ENCODE measurements around the gene PLP2.
A peak's percentile ranks its signal among the peaks of the same experiment; 100 is the strongest.

PLP2 gene

GRCh38 chrX:49186125-49187027 lies 14.7 kb downstream of the PLP2 start, which contains the start of gene PRICKLE3:
PRICKLE3 (minus strand) TSS chrX:49186373; CDS start chrX:49186297, 76 bp downstream.
- DNase-seq (ENCODE audit: low read depth in 3 of 3): peak; percentile 51 to 56 (median 54)

- DNase-seq (ENCODE audit: low read depth in 3 of 3): no peak
Observed at GRCh38 chrX:49187028-49187394, 15.3 kb downstream of the PLP2 start.

GRCh38 chrX:49187526-49187925 lies 15.8 kb downstream of the PLP2 start:
- DNase-seq (ENCODE audit: low read depth in 3 of 3): no peak

- DNase-seq (ENCODE audit: low read depth in 3 of 3): no peak
Observed at GRCh38 chrX:49188468-49189076, 16.9 kb downstream of the PLP2 start.

GRCh38 chrX:49189606-49190005 lies 17.9 kb downstream of the PLP2 start:
- DNase-seq (ENCODE audit: low read depth in 3 of 3): no peak

GRCh38 chrX:49190821-49191573 lies 19.3 kb downstream of the PLP2 start:
- DNase-seq (ENCODE audit: low read depth in 3 of 3): peak in 2 of 3 experiments; percentile 65 to 71

GRCh38 chrX:49191574-49192011 lies 19.9 kb downstream of the PLP2 start:
- no peak for DNase-seq (ENCODE audit: low read depth in 3 of 3)

- DNase-seq (ENCODE audit: low read depth in 3 of 3): no peak
Observed at GRCh38 chrX:49192722-49193328, 21.1 kb downstream of the PLP2 start.

GRCh38 chrX:49193542-49193964 lies 21.9 kb downstream of the PLP2 start:
- DNase-seq (ENCODE audit: low read depth in 3 of 3): no peak

- no peak for DNase-seq (ENCODE audit: low read depth in 3 of 3)
Observed at GRCh38 chrX:49197543-49198087, 25.9 kb downstream of the PLP2 start.

GRCh38 chrX:49198540-49199314 lies 27.0 kb downstream of the PLP2 start:
- no peak for DNase-seq (ENCODE audit: low read depth in 3 of 3)

GRCh38 chrX:49199315-49199595 lies 27.6 kb downstream of the PLP2 start:
- no peak for DNase-seq (ENCODE audit: low read depth in 3 of 3)

- peak; percentile 74 to 81 (median 78) for DNase-seq (ENCODE audit: low read depth in 3 of 3)
Observed at GRCh38 chrX:49199906-49200771, 28.4 kb downstream of the PLP2 start, which contains the start of gene SYP. SYP (minus strand) TSS chrX:49200193; CDS start chrX:49200186, 7 bp downstream.

GRCh38 chrX:49202022-49202421 lies 30.3 kb downstream of the PLP2 start:
- DNase-seq (ENCODE audit: low read depth in 3 of 3): no peak

GRCh38 chrX:49203536-49203935 lies 31.8 kb downstream of the PLP2 start:
- DNase-seq (ENCODE audit: low read depth in 3 of 3): no peak

- DNase-seq (ENCODE audit: low read depth in 3 of 3): no peak
Observed at GRCh38 chrX:49204017-49204416, 32.3 kb downstream of the PLP2 start.

GRCh38 chrX:49204709-49205108 lies 33.0 kb downstream of the PLP2 start:
- DNase-seq (ENCODE audit: low read depth in 3 of 3): no peak

GRCh38 chrX:49205443-49205842 lies 33.7 kb downstream of the PLP2 start:
- DNase-seq (ENCODE audit: low read depth in 3 of 3): no peak

GRCh38 chrX:49206543-49206942 lies 34.8 kb downstream of the PLP2 start:
- DNase-seq (ENCODE audit: low read depth in 3 of 3): no peak

- DNase-seq (ENCODE audit: low read depth in 3 of 3): no peak
Observed at GRCh38 chrX:49208399-49208798, 36.7 kb downstream of the PLP2 start.
